Activated naive CD8-positive, alpha-beta T cell treated with anti-CD3 and anti-CD28 coated beads, Interleukin-2, amount 50 U/mL, for 24 hours (primary cell): ENCODE measurements around the gene POP7.
"Not testable (repeated sequence)": the region's sequence is repeated elsewhere in the genome, so short reads cannot be mapped to it uniquely, and the experiment has no call there.

ENCODE experiments used
- ATAC-seq: fragments of 150-1000 bp; cut with Tn5 transposase; one replicate; pipeline ENCODE4 v1.10.0; 2021
- DNase-seq: peaks from one replicate; pipeline ENCODE4 v3.0.0; 2021
- H3K27ac Mint-ChIP-seq: one replicate; pipeline ENCODE4 v1.8.0; 2021; ENCODE audit warnings: mild to moderate bottlenecking, mixed read lengths
- H3K27me3 Mint-ChIP-seq: one replicate; pipeline ENCODE4 v1.8.0; 2021; ENCODE audit warnings: mixed read lengths
- H3K36me3 Mint-ChIP-seq: one replicate; pipeline ENCODE4 v1.8.0; 2021; ENCODE audit warnings: low read depth, mixed read lengths
- H3K4me1 Mint-ChIP-seq: one replicate; pipeline ENCODE4 v1.8.0; 2021; ENCODE audit warnings: mixed read lengths
- H3K4me3 Mint-ChIP-seq: one replicate; pipeline ENCODE4 v1.8.0; 2021; ENCODE audit warnings: mild to moderate bottlenecking, moderate library complexity, mixed read lengths
- H3K9me3 Mint-ChIP-seq: one replicate; pipeline ENCODE4 v1.8.0; 2021; ENCODE audit warnings: mixed read lengths

Gene POP7

GRCh38 chr7:100694098-100694745 is 11.7 kb upstream of the POP7 start, which contains the start of gene GIGYF1:
GIGYF1 (minus strand) TSS chr7:100694250; CDS start chr7:100688238, 6,012 bp downstream.
- DNase-seq: peak; percentile 74
- H3K4me1 Mint-ChIP-seq: peaks cover 43% of the 10 kb centered on the region
- ATAC-seq: peak; percentile 21
- H3K27me3 Mint-ChIP-seq: peaks cover 9% of the 10 kb centered on the region
- no peaks in the 10 kb centered on the region for H3K9me3 Mint-ChIP-seq
- H3K27ac Mint-ChIP-seq: peak within 1 kb of the TSS; percentile 91
- peak within 1 kb of the TSS; percentile 98 for H3K4me3 Mint-ChIP-seq
- peaks cover 5% of the 10 kb centered on the region for H3K36me3 Mint-ChIP-seq

DNA sequence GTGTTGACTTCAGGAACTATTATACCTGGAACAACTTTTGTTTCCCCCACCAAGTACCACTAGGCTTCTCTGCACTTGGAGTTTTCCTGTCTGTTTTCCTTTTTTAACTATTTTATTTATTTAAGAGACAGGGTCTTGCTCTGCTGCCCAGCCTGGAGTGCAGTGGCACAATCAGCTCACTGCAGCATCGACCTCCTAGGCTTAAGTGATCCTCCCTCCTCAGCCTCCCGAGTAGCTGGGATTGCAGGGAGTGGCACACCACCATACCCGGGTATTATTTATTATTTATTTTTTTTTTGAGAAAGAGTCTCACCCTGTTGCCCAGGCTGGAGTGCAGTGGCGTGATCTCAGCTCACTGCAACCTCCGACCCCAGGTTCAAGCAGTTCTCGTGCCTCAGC is 9.8 kb upstream of the POP7 start:
- H3K36me3 Mint-ChIP-seq: peaks cover 5% of the 10 kb centered on the region
- DNase-seq (no peak), ATAC-seq (no peak)
- H3K9me3 Mint-ChIP-seq: no peaks in the 10 kb centered on the region
- peaks cover 36% of the 10 kb centered on the region for H3K4me1 Mint-ChIP-seq
- peak overlapping the region; percentile 46 for H3K27ac Mint-ChIP-seq
- H3K27me3 Mint-ChIP-seq: peaks cover 13% of the 10 kb centered on the region
- H3K4me3 Mint-ChIP-seq: peak overlapping the region; percentile 59

- no peak for DNase-seq
- H3K4me1 Mint-ChIP-seq: peaks cover 15% of the 10 kb centered on the region
- no peak for ATAC-seq
- H3K36me3 Mint-ChIP-seq: no peaks in the 10 kb centered on the region
- H3K4me3 Mint-ChIP-seq: no peak overlapping the region
- H3K27me3 Mint-ChIP-seq: peaks cover 14% of the 10 kb centered on the region
- H3K27ac Mint-ChIP-seq: no peak overlapping the region
- H3K9me3 Mint-ChIP-seq: no peaks in the 10 kb centered on the region
Measured at GRCh38 chr7:100699018-100699417, 6.9 kb upstream of the POP7 start.

DNA sequence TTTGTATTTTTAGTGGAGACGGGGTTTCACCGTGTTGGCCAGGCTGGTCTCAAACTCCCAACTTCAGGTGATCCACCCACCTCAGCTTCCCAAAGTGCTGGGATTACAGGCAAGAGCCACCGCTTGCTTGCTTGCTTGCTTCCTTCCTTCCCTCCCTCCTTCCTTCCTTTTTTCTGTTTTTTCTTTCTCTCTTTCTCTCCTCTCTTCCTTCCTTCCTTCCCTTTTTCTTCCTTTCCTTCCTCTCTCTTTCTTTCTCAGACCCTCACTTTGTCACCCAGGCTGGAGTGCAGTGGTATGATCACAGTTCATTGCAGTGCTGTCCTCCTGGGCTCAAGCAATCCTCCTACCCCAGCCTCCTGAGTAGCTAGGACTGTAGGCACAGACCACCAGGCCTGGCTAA is 4.8 kb upstream of the POP7 start:
- not testable (repeated sequence) for H3K9me3 Mint-ChIP-seq, H3K4me1 Mint-ChIP-seq, H3K27me3 Mint-ChIP-seq, DNase-seq, ATAC-seq, H3K36me3 Mint-ChIP-seq, H3K27ac Mint-ChIP-seq, H3K4me3 Mint-ChIP-seq

- H3K27ac Mint-ChIP-seq: peak overlapping the region; percentile 93
- peaks cover 2% of the 10 kb centered on the region for H3K27me3 Mint-ChIP-seq
- ATAC-seq (peak; percentile 64), DNase-seq (peak; percentile 91)
- H3K9me3 Mint-ChIP-seq: no peaks in the 10 kb centered on the region
- H3K4me1 Mint-ChIP-seq: peaks cover 13% of the 10 kb centered on the region
- H3K36me3 Mint-ChIP-seq: peaks cover 17% of the 10 kb centered on the region
- peak overlapping the region; percentile 94 for H3K4me3 Mint-ChIP-seq
Measured at GRCh38 chr7:100705320-100705752, 585 bp upstream of the POP7 start.

DNA sequence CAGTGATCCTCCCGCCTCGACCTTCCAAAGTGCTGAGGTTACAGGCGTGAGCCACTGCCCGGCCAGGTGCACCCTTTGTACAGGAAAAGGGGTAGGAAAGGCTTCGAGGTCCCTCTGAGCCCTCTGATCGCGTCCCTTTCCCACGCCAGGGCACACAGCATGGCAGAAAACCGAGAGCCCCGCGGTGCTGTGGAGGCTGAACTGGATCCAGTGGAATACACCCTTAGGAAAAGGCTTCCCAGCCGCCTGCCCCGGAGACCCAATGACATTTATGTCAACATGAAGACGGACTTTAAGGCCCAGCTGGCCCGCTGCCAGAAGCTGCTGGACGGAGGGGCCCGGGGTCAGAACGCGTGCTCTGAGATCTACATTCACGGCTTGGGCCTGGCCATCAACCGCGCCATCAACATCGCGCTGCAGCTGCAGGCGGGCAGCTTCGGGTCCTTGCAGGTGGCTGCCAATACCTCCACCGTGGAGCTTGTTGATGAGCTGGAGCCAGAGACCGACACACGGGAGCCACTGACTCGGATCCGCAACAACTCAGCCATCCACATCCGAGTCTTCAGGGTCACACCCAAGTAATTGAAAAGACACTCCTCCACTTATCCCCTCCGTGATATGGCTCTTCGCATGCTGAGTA is 871 bp downstream of the POP7 start:
- peak overlapping the region; percentile 94 for H3K4me3 Mint-ChIP-seq

GRCh38 chr7:100708395-100708794 is 2.5 kb downstream of the POP7 start:
- no peak overlapping the region for H3K27ac Mint-ChIP-seq
- H3K36me3 Mint-ChIP-seq: peaks cover 17% of the 10 kb centered on the region
- ATAC-seq (no peak), DNase-seq (no peak)
- peaks cover 13% of the 10 kb centered on the region for H3K4me1 Mint-ChIP-seq
- no peaks in the 10 kb centered on the region for H3K9me3 Mint-ChIP-seq
- peak overlapping the region; percentile 94 for H3K4me3 Mint-ChIP-seq
- H3K27me3 Mint-ChIP-seq: no peaks in the 10 kb centered on the region

More for the DNA sequence above, 871 bp downstream of the POP7 start:
- DNase-seq: peak; percentile 9
- H3K9me3 Mint-ChIP-seq: no peaks in the 10 kb centered on the region
- peaks cover 17% of the 10 kb centered on the region for H3K36me3 Mint-ChIP-seq
- H3K27ac Mint-ChIP-seq: peak overlapping the region; percentile 93
- ATAC-seq: no peak
- H3K4me1 Mint-ChIP-seq: peaks cover 13% of the 10 kb centered on the region
- no peaks in the 10 kb centered on the region for H3K27me3 Mint-ChIP-seq

GRCh38 chr7:100710452-100710851 is 4.5 kb downstream of the POP7 start:
- peaks cover 10% of the 10 kb centered on the region for H3K4me1 Mint-ChIP-seq
- no peak overlapping the region for H3K4me3 Mint-ChIP-seq
- peaks cover 17% of the 10 kb centered on the region for H3K36me3 Mint-ChIP-seq
- no peak for DNase-seq
- no peak overlapping the region for H3K27ac Mint-ChIP-seq
- H3K9me3 Mint-ChIP-seq: no peaks in the 10 kb centered on the region
- no peaks in the 10 kb centered on the region for H3K27me3 Mint-ChIP-seq
- no peak for ATAC-seq

GRCh38 chr7:100711369-100711768 is 5.4 kb downstream of the POP7 start:
- no peak overlapping the region for H3K4me3 Mint-ChIP-seq
- H3K9me3 Mint-ChIP-seq: no peaks in the 10 kb centered on the region
- H3K27ac Mint-ChIP-seq: no peak overlapping the region
- peaks cover 10% of the 10 kb centered on the region for H3K4me1 Mint-ChIP-seq
- ATAC-seq: no peak
- DNase-seq: no peak
- H3K36me3 Mint-ChIP-seq: peaks cover 15% of the 10 kb centered on the region
- H3K27me3 Mint-ChIP-seq: no peaks in the 10 kb centered on the region

- Mint-ChIP-seq H3K4me1 (no peaks in the 10 kb centered on the region), H3K27me3 (peaks cover 8% of the 10 kb centered on the region), H3K27ac (no peak overlapping the region), H3K9me3 (no peaks in the 10 kb centered on the region), H3K36me3 (no peaks in the 10 kb centered on the region), H3K4me3 (no peak overlapping the region)
- no peak for ATAC-seq
- no peak for DNase-seq
Measured at GRCh38 chr7:100714725-100715124, 8.8 kb downstream of the POP7 start.

DNA sequence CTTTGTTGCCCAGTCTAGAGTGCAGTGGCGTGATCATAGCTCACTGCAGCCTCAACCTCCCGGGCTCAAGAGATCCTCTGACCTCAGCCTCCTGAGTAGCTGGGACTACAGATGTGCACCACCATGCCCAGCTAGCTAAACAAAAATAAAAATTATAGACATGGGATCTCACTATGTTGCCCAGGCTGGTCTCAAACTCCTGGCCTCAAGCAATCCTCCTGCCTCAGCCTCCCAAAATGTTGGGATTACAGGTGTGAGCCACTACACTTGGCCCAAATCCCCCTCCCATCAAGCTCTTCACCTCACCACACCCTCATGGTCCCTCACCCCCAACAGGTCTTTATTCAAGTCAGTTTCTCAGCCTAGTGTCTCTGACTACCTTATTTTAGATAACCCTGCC is 11.2 kb downstream of the POP7 start:
- not testable (repeated sequence) for H3K36me3 Mint-ChIP-seq, H3K9me3 Mint-ChIP-seq, H3K4me1 Mint-ChIP-seq, H3K27ac Mint-ChIP-seq, H3K4me3 Mint-ChIP-seq, DNase-seq, ATAC-seq
- peaks cover 26% of the 10 kb centered on the region for H3K27me3 Mint-ChIP-seq

DNA sequence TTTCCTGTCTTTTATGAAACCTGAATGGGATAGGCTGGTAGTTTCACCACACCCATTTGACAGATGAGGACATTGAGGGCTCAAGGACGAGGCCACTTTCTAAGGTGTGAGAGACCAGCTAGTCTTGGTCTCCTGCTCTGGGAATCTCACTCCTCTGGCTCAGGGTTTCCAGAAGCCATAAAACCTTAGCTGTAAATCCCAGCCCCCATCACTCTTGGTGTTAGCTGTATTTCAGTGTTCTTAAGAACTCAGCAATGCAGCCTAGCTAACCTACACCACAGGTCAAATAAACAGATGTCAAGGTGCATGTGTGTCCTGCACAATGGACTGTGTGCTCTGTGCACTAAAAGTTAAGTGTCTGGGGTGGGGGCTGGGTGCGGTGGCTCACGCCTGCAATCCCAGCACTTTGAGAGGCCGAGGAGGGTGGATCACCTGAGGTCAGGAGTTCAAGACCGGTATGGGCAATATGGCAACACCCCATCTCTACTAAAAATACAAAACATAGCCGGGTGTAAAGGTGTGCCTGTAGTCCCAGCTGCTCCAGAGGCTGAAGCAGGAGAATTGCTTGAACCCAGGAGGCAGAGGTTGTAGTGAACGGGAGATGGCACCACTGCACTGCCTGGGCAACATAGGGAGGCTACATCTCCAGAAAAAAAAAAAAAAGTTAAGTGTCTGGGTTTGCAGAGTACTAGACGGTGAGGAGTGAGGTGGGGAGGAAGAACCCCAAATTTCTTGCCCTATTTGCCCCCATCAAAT is 13.8 kb downstream of the POP7 start:
- peaks cover 35% of the 10 kb centered on the region for H3K27me3 Mint-ChIP-seq
- no peak for ATAC-seq

DNA sequence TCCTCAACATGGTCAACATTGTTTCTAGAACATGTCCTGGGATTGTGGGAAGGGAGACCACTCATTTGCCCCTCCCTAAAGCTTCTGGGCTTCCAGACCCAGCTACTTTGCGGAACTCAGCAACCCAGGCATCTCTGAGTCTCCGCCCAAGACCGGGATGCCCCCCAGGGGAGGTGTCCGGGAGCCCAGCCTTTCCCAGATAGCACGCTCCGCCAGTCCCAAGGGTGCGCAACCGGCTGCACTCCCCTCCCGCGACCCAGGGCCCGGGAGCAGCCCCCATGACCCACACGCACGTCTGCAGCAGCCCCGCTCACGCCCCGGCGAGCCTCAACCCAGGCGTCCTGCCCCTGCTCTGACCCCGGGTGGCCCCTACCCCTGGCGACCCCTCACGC is 14.4 kb downstream of the POP7 start, which contains the start of gene EPO:
TSS of gene EPO (plus strand) at position 190 of the 392 bp plus-strand sequence. CDS start 513 bp downstream, outside the sequence.
- Mint-ChIP-seq H3K4me1 (peaks cover 3% of the 10 kb centered on the region), H3K9me3 (no peaks in the 10 kb centered on the region), H3K36me3 (no peaks in the 10 kb centered on the region), H3K27me3 (peaks cover 38% of the 10 kb centered on the region), H3K27ac (no peak within 1 kb of the TSS), H3K4me3 (no peak within 1 kb of the TSS)
- ATAC-seq (no peak), DNase-seq (no peak)

More for the DNA sequence above, 13.8 kb downstream of the POP7 start:
- H3K4me1 Mint-ChIP-seq: no peaks in the 10 kb centered on the region
- H3K36me3 Mint-ChIP-seq: no peaks in the 10 kb centered on the region
- no peaks in the 10 kb centered on the region for H3K9me3 Mint-ChIP-seq
- no peak overlapping the region for H3K4me3 Mint-ChIP-seq
- no peak overlapping the region for H3K27ac Mint-ChIP-seq
- no peak for DNase-seq

DNA sequence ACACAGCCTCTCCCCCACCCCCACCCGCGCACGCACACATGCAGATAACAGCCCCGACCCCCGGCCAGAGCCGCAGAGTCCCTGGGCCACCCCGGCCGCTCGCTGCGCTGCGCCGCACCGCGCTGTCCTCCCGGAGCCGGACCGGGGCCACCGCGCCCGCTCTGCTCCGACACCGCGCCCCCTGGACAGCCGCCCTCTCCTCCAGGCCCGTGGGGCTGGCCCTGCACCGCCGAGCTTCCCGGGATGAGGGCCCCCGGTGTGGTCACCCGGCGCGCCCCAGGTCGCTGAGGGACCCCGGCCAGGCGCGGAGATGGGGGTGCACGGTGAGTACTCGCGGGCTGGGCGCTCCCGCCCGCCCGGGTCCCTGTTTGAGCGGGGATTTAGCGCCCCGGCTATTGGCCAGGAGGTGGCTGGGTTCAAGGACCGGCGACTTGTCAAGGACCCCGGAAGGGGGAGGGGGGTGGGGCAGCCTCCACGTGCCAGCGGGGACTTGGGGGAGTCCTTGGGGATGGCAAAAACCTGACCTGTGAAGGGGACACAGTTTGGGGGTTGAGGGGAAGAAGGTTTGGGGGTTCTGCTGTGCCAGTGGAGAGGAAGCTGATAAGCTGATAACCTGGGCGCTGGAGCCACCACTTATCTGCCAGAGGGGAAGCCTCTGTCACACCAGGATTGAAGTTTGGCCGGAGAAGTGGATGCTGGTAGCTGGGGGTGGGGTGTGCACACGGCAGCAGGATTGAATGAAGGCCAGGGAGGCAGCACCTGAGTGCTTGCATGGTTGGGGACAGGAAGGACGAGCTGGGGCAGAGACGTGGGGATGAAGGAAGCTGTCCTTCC is 15.0 kb downstream of the POP7 start:
- Mint-ChIP-seq H3K9me3 (no peaks in the 10 kb centered on the region), H3K4me3 (no peak overlapping the region), H3K27ac (no peak overlapping the region)

More for the DNA sequence above, 15.0 kb downstream of the POP7 start:
- no peak for DNase-seq
- Mint-ChIP-seq H3K36me3 (no peaks in the 10 kb centered on the region), H3K4me1 (peaks cover 3% of the 10 kb centered on the region), H3K27me3 (peaks cover 38% of the 10 kb centered on the region)
- ATAC-seq: no peak
